ENCODE measurements around the gene PPP3CA. TPM values are rescaled to one million over a fixed set of nuclear protein-coding genes. Genes with fewer than 3 reads are reported as not detected.

Gene PPP3CA
- total RNA-seq, 1 experiment from 2014 or later: 129 TPM

DNA sequence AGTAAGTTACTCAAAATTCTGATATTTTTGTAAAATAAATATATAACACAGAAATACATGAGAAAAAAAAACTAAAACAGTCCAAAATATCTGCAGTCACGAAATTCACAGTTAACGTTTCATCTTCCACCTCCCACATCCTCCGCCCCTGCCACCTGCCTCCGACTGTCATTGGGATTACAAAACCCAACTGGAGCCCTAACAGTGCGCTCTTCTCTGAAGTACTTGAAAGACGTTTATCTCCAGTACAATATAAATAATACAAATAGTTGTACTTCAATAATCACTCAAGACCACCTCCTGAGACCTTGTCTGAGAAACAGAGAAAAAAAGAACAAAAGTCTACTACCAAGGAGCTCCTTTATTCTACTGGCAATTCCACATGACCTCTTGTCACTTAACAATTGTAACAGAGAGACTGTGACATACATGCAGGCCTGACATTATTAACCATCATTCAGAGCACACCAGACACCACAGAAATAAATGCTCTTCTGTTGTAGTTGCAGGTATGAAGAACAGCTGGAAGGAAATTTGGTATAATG is 280.6 kb downstream of the PPP3CA start:
- Histone ChIP-seq H3K4me3 (ENCODE audit: low read depth, low read length, poor library complexity, severe bottlenecking) (no peak overlapping the region), H3K27me3 (replicated peaks; ENCODE audit: insufficient read depth, low read depth, low read length, poor library complexity) (no peaks in the 10 kb centered on the region), H3K27ac (ENCODE audit: low read depth, low read length, poor library complexity, severe bottlenecking) (no peak overlapping the region), H3K4me1 (ENCODE audit: insufficient read depth, low read length, poor library complexity, severe bottlenecking) (peaks cover 8% of the 10 kb centered on the region), H3K9me3 (ENCODE audit: low read depth, low read length, poor library complexity, severe bottlenecking) (no peaks in the 10 kb centered on the region), H3K36me3 (ENCODE audit: insufficient read depth, low read length, poor library complexity, severe bottlenecking) (no peaks in the 10 kb centered on the region)
- DNase-seq (ENCODE audit: low spot score): no peak
- no peak for TF ChIP-seq EZH2 (IDR thresholded peaks at IDR 0.05; ENCODE audit: borderline replicate concordance, low read depth, low read length, poor library complexity, severe bottlenecking)
- TF ChIP-seq, protein P1, sequence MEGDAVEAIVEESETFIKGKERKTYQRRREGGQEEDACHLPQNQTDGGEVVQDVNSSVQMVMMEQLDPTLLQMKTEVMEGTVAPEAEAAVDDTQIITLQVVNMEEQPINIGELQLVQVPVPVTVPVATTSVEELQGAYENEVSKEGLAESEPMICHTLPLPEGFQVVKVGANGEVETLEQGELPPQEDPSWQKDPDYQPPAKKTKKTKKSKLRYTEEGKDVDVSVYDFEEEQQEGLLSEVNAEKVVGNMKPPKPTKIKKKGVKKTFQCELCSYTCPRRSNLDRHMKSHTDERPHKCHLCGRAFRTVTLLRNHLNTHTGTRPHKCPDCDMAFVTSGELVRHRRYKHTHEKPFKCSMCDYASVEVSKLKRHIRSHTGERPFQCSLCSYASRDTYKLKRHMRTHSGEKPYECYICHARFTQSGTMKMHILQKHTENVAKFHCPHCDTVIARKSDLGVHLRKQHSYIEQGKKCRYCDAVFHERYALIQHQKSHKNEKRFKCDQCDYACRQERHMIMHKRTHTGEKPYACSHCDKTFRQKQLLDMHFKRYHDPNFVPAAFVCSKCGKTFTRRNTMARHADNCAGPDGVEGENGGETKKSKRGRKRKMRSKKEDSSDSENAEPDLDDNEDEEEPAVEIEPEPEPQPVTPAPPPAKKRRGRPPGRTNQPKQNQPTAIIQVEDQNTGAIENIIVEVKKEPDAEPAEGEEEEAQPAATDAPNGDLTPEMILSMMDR (conservative IDR thresholded peaks at IDR 0.05; ENCODE audit: low read depth, low read length): no peak
- CTCF ChIA-PET: no interaction called here
- no TSS peak for BruUV-seq (replicated peaks)
- POLR2A ChIA-PET (ENCODE audit: low non-redundant PET): no interaction called here
- intact Hi-C loops (cut with micrococcal nuclease; ENCODE audit: unreplicated experiment): no loop called here

DNA sequence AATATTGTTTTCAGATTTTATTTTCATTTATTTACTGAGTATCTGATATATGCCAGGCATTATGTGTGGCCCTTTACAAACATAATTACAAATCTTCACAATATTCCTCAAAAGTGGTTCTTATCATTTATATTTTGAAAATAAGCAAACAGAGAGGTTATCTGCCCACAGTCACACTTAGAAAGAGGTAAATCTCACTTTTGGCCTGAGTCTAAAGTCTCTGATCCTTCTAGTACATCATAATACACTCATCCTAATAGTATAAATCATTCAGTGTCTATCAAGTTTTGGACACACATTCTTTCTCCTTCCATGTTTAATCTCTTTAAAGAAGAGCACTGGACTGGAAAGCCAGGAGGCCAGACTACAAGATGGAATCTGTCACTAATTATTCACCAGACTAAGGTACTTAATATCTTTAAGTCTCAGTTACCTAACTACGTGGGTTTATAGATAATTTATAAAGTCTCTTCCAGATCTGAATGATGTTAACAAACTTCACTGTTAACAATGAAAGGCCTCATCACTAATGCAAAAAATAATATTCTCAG is 281.3 kb downstream of the PPP3CA start:
- no TSS peak for BruUV-seq (replicated peaks)
- Histone ChIP-seq H3K4me1 (ENCODE audit: insufficient read depth, low read length, poor library complexity, severe bottlenecking) (peaks cover 8% of the 10 kb centered on the region), H3K27ac (ENCODE audit: low read depth, low read length, poor library complexity, severe bottlenecking) (no peak overlapping the region), H3K36me3 (ENCODE audit: insufficient read depth, low read length, poor library complexity, severe bottlenecking) (no peaks in the 10 kb centered on the region), H3K4me3 (ENCODE audit: low read depth, low read length, poor library complexity, severe bottlenecking) (no peak overlapping the region), H3K27me3 (replicated peaks; ENCODE audit: insufficient read depth, low read depth, low read length, poor library complexity) (no peaks in the 10 kb centered on the region), H3K9me3 (ENCODE audit: low read depth, low read length, poor library complexity, severe bottlenecking) (no peaks in the 10 kb centered on the region)
- CTCF ChIA-PET: no interaction called here
- DNase-seq (ENCODE audit: low spot score): no peak
- intact Hi-C loops (cut with micrococcal nuclease; ENCODE audit: unreplicated experiment): no loop called here
- POLR2A ChIA-PET (ENCODE audit: low non-redundant PET): no interaction called here
- TF ChIP-seq, protein P1 (conservative IDR thresholded peaks at IDR 0.05; ENCODE audit: low read depth, low read length): no peak
- TF ChIP-seq EZH2 (IDR thresholded peaks at IDR 0.05; ENCODE audit: borderline replicate concordance, low read depth, low read length, poor library complexity, severe bottlenecking): no peak

DNA sequence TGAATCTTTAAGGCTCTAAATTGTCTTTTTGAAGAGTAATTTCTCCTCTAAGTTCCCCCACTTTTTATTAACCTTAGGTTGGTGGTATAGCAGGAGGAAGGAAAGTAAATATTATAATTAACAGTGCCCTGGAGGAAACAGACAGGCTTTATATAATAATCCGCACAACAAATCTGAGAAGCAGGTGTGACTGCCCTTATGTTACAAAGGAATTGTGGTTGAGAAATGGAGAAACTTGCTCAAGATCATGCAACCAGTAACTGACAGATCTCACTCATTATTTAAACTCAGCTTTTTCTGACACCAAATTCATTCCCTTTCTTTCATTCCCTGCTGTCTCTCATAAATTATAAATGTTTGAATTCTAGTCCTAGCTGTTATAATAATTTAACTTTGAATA is 282.0 kb downstream of the PPP3CA start:
- H3K27me3 ChIP-seq (replicated peaks; ENCODE audit: insufficient read depth, low read depth, low read length, poor library complexity): no peaks in the 10 kb centered on the region
- ChIA-PET POLR2A (ENCODE audit: low non-redundant PET) (no interaction called here), CTCF (no interaction called here)
- intact Hi-C loops (cut with micrococcal nuclease; ENCODE audit: unreplicated experiment): no loop called here
- TF ChIP-seq EZH2 (IDR thresholded peaks at IDR 0.05; ENCODE audit: borderline replicate concordance, low read depth, low read length, poor library complexity, severe bottlenecking): no peak
- TF ChIP-seq, protein P1 (conservative IDR thresholded peaks at IDR 0.05; ENCODE audit: low read depth, low read length): no peak
- DNase-seq (ENCODE audit: low spot score): no peak
- H3K27ac ChIP-seq (ENCODE audit: low read depth, low read length, poor library complexity, severe bottlenecking): no peak overlapping the region
- no TSS peak for BruUV-seq (replicated peaks)
- no peaks in the 10 kb centered on the region for H3K9me3 ChIP-seq (ENCODE audit: low read depth, low read length, poor library complexity, severe bottlenecking)
- H3K36me3 ChIP-seq (ENCODE audit: insufficient read depth, low read length, poor library complexity, severe bottlenecking): no peaks in the 10 kb centered on the region
- no peak overlapping the region for H3K4me3 ChIP-seq (ENCODE audit: low read depth, low read length, poor library complexity, severe bottlenecking)
- H3K4me1 ChIP-seq (ENCODE audit: insufficient read depth, low read length, poor library complexity, severe bottlenecking): peaks cover 8% of the 10 kb centered on the region

Data from A673 (cell line).